Neuronal stem cell (in vitro differentiated cells): ENCODE data around the gene DOCK3. TPM values are rescaled to one million over a fixed set of nuclear protein-coding genes. Genes with fewer than 3 reads are reported as not detected.

ENCODE experiments used
- small RNA-seq: library from polyadenylated mRNA; stranded (forward); fragments of <200 nt; extraction: miRNeasy Mini kit (QIAGEN cat#:217004); gene quantifications from one replicate; pipeline ENCODE3, GENCODE V24; 2013; ENCODE audit not compliant: insufficient read depth

Gene DOCK3

Small RNAs within 50 kb of the gene (small RNA-seq; reads per million reads assigned to genes)
- gene MIR4787 = 75.7 reads per million, percentile 95 among the genes with 10 or more reads in this experiment
- not detected for gene PPIAP69
